Measurements from ENCODE around the gene LSMEM2.

LSMEM2 gene

GRCh38 chr3:50278880-50279224 lies at the start of gene LSMEM2:
Gene LSMEM2, plus strand, starts transcription at chr3:50279087. Its CDS starts 27 bp downstream, at chr3:50279114.
- no peak for DNase-seq

GRCh38 chr3:50229490-50229889 lies 49.4 kb upstream of the LSMEM2 start:
- no peak for DNase-seq

- peak; percentile 17 for DNase-seq
Observed at GRCh38 chr3:50230104-50230793, 48.6 kb upstream of the LSMEM2 start.

GRCh38 chr3:50230794-50231125 lies 48.1 kb upstream of the LSMEM2 start:
- DNase-seq = no peak

- DNase-seq = no peak
Observed at GRCh38 chr3:50231581-50231980, 47.3 kb upstream of the LSMEM2 start.

- DNase-seq = no peak
Observed at GRCh38 chr3:50232303-50232702, 46.6 kb upstream of the LSMEM2 start.

GRCh38 chr3:50233176-50233575 lies 45.7 kb upstream of the LSMEM2 start:
- no peak for DNase-seq

GRCh38 chr3:50235716-50236483 lies 43.0 kb upstream of the LSMEM2 start, which contains the start of gene GNAI2:
Gene GNAI2, plus strand, starts transcription at chr3:50236204. Its CDS starts 132 bp downstream, at chr3:50236336.
- peak; percentile 99 for DNase-seq

GRCh38 chr3:50236484-50237132 lies 42.3 kb upstream of the LSMEM2 start:
- no peak for DNase-seq

- DNase-seq = peak; percentile 27
Observed at GRCh38 chr3:50237133-50237651, 41.7 kb upstream of the LSMEM2 start.

- peak; percentile 85 for DNase-seq
Observed at GRCh38 chr3:50237754-50238548, 40.9 kb upstream of the LSMEM2 start.

GRCh38 chr3:50238549-50239026 lies 40.3 kb upstream of the LSMEM2 start:
- peak; percentile 20 for DNase-seq

GRCh38 chr3:50239649-50240048 lies 39.2 kb upstream of the LSMEM2 start:
- no peak for DNase-seq

- no peak for DNase-seq
Observed at GRCh38 chr3:50241163-50241562, 37.7 kb upstream of the LSMEM2 start.

GRCh38 chr3:50241713-50242380 lies 37.0 kb upstream of the LSMEM2 start:
- no peak for DNase-seq

- no peak for DNase-seq
Observed at GRCh38 chr3:50242381-50242770, 36.5 kb upstream of the LSMEM2 start.

- peak; percentile 84 for DNase-seq
Observed at GRCh38 chr3:50242851-50243542, 35.9 kb upstream of the LSMEM2 start.

- DNase-seq = no peak
Observed at GRCh38 chr3:50243543-50243895, 35.4 kb upstream of the LSMEM2 start.

- DNase-seq = peak; percentile 30
Observed at GRCh38 chr3:50244813-50245212, 34.1 kb upstream of the LSMEM2 start.

GRCh38 chr3:50245251-50245745 lies 33.6 kb upstream of the LSMEM2 start:
- no peak for DNase-seq

GRCh38 chr3:50245831-50246516 lies 32.9 kb upstream of the LSMEM2 start:
- peak; percentile 88 for DNase-seq
